Measurements from ENCODE around the gene RELL2.
A peak's percentile ranks its signal among the peaks of the same experiment; 100 is the strongest.

Gene RELL2

DNA sequence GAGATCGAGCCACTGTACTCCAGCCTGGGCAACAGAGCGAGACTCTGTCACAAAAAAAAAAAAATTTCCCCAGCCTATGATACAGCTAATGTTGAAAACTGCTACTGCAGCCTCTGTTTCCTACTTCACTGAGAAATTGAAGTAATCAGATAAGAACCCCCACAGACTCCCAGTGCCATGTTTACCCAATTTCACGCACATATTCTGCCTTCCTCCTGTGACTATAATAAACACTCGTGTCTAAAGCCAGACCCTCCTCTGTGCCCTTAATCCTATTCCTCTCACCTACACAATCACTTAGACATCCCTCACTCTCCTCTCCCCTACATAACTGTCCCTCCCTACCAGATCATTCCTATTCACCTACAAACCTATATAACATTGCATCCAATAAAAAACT, 38.9 kb downstream of the RELL2 start:
- no peak for DNase-seq (ENCODE audit: low read depth in 2 of 2)

DNA sequence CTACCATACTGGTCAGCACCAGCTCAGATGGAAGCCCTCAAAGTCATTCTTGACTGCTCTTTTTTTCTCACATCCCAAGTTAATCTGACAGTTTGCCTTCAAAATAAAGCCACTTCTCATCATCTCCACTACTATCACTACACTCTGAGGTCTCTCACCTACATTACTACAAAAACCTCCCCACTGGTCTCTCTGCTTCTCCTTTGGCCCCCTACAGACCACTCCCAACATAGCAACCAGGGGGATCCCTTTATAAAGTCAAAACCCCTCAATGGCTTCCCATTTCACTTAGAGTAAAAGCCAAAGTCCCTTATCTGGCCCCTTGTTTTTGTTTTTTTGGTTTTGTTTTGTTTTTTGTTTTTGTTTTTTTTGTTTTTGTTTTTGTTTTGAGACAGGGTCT, 40.6 kb downstream of the RELL2 start:
- no peak for DNase-seq (ENCODE audit: low read depth in 2 of 2)

DNA sequence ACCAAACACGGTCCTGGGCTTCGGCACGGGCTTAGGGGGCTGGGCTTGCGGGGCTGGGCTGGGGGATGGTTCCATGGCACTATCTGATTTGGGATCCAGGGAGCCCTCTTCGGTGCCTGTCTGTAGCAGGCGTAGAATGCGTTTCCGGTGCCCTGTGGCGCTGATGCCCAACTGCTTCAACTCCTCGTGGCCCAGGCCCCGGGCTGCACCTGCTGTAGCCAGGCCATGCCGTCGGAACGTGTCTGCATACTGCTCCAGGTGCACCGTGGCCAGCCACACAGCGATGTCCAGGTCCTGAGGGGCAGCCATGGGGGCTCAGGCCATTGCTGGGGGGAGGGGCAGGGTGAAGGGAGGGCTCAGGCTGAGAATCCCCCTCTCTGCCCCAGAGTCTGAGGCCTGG, 43.4 kb downstream of the RELL2 start:
- DNase-seq (ENCODE audit: low read depth in 2 of 2) = no peak

DNA sequence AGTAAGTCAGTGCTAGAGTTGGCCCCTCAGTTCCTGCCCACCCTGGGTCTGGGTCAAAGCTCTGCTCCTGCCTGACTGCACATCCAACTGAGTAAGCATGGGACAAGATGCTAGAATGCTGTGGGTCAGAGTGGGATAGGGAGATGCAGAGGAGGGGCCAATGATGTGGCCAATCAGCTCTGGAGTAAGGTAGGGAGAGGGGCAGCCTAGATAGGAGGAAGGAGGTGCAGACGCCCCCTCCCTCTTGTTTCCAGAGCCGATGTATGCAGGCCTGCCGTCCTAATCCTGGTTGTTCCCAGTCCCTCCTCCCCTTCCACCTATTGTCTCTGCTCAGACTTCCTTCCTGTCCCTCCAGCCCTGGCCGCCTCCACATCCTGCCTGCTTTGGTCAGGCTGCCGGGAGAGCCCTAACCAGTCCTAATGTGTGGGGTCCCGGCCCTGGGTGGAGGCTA, 44.0 kb downstream of the RELL2 start:
- no peak for DNase-seq (ENCODE audit: low read depth in 2 of 2)

DNA sequence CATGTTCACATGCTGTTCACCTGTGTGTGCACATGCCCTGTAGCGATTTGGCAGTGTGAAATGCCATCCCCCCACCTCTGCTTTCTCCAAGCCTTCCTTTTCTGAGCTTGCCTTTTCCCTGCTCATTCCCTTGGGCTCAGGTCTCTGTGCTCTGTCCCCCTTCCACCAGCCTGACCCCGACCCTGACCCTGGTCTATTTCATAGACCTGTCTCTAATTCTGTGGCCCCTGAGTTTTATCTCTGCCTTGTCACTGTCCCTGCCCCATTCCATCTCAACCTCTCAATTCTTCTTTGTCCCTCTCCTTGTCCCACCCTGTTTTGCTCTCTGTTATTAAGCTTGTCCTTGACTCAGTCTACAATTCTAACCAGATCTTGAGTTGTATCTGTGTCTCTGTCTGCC, 44.5 kb downstream of the RELL2 start:
- no peak for DNase-seq (ENCODE audit: low read depth in 2 of 2)

DNA sequence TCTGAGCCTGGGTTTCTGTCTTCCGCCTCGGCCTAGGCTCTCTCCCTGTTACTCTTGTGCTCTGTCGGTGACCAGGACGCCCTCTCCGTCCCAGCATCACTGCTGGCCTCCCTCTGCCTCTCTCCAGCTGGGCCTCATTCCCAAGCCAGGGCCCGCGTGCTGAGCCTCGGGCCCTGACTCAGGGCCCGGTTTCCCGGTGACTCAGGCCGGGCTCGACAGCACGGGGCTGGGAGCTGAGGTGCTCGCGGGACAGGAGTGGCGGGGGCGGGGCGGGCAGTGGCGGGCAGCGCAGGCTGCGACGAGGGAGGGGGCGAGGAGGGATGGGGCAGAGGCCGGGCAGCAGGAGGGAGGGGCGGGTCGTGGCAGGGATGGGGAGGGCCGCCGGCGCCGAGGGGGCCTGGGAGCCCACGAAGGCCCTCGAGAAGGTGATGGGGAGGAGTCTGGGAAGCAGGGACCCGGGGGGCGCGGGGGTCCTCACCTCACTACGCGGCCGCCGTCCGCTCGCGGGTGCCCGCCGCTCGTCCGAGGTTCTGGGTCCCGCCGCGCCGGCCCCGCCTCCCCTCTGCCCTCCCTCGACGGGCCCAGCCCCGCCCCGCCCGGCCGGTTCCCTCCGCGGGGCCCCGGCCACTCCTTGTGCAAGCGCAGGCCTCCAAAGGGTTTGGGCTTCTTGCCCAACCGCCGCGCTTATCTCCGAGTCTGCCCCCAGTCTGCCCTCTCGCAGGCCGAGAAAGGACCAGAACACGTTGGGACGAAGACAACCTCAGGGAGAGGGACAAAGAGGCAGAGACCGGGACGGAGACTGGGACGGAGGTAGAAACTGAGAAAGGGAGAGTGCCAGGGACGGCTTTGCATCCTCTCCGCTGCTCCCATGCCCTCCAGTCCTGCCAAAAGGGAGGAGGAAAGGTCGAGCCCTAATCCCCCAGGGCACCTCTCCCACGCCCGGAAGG, 45.2 kb downstream of the RELL2 start, which contains the start of gene ARAP3:
ARAP3 (minus strand) TSS at position 536 of the 947 bp plus-strand sequence. CDS start 1,744 bp downstream, outside the sequence.
- peak in 1 of 2 donors; percentile 35 for DNase-seq (ENCODE audit: low read depth in 2 of 2)

DNA sequence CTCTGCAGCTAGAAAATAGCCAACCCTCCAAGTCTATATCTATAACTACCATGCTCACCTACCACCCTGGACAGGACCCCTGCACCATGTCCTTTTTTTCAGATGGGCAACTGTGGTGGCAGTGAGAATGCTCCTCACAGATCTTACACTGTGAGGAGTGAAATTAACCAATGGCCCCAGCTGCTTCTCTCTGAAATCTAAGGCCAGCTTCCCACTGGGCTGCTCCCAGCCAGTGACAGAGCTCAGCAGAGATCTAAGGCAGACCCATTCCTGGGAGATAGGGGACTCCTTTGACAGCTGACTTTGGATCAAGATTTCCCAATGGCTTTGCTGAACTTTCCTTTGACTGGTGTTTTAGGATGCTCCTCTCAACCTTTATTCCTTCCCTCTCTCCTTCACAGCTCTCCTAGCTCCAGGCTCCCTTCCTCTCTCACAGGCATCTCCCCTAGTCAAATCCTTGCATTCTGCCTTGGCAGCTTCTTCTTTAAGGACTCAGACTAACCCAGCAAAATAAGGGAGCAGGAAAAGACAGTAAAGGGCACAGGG, 46.9 kb downstream of the RELL2 start:
- no peak for DNase-seq (ENCODE audit: low read depth in 2 of 2)

DNA sequence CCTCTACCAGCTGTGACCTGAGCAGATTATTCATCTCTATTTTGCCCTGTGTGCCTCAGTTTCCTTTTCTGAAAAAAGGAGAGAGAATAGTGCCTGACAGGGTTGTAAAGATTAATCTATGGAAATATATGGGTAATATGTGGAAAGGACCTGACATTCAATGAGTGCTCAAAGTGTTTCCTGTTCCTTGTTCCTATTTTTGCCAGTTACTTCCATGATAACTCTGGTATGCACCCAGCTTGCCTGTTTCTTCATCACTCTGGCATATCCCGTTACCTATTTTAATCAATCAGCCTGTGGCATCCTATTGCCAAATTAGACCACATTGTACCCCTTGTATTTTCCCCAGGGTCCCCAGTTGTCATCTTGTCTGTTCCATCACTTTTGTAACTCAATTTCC, 48.8 kb downstream of the RELL2 start:
- no peak for DNase-seq (ENCODE audit: low read depth in 2 of 2)

DNA sequence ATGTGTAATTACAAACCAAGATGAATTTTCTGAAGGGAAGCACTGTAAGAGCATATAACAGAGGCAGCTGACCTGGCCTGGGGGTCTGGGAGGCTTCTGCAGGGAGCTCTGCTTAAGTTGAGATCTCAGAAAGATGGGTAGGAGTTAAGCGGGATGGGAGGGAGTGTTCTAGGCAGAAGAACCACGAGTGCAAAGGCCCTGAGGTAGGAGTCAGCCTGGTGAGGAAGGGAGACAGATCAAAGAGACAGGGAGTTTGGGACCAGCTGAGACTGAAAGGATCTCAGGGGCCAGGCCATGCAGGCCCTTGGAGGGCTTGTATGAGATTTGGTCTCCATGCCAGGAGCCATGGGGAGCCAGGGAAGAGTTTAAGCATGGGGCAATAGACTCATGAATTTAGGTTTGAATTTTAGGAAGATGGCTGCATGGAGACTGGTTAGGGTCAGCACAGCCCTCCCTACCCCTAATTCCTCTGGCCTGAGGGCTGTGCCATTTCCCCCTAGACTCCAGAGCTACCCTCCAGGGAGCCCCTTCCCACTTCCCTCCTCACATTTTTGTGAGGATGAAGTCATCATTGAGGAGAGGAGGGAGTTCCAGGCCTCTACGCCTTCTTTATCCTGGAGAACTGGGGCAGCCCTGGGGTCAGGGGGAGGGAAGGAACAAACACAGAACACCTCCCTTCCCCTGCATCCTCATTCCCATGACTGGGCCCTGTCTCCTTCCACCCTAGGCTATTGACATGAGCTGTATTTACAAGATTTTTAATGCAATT, 50.0 kb downstream of the RELL2 start:
- no peak for DNase-seq (ENCODE audit: low read depth in 2 of 2)

Measured in stimulated activated CD4-positive, alpha-beta T cell treated with anti-CD3 and anti-CD28 coated beads, Interleukin-4, amount 100 ng/mL, for 48 hours (primary cell).